IPS DF 6.9 (cell line): ENCODE results near the gene NOS3.

Experiments used
- DNase-seq: peaks from one replicate; pipeline ENCODE4 v3.0.0-alpha.2; 2013; ENCODE audit warnings: low read depth, low spot score
- H3K27ac ChIP-seq: one replicate; pipeline ENCODE4 v1.5.1; 2013; ENCODE audit warnings: low read length, control low read depth
- H3K27me3 ChIP-seq: 2 replicates; pipeline ENCODE4 v1.6.1; 2013; ENCODE audit warnings: mild to moderate bottlenecking, low read length; ENCODE audit not compliant: control insufficient read depth, insufficient read depth
- H3K36me3 ChIP-seq: 2 replicates; pipeline ENCODE4 v1.6.1; 2013; ENCODE audit warnings: low read length; ENCODE audit not compliant: control insufficient read depth, insufficient read depth
- H3K4me1 ChIP-seq: 2 replicates; pipeline ENCODE4 v1.6.1; 2013; ENCODE audit warnings: low read length; ENCODE audit not compliant: control insufficient read depth, insufficient read depth
- H3K4me3 ChIP-seq: 2 replicates; pipeline ENCODE4 v1.5.1; 2013; ENCODE audit warnings: mild to moderate bottlenecking, low read length
- H3K9me3 ChIP-seq: 2 replicates; pipeline ENCODE4 v1.6.1; 2013; ENCODE audit warnings: low read length, inconsistent platforms; ENCODE audit not compliant: control insufficient read depth, insufficient read depth
- WGBS: extraction: QIAGEN DNeasy Blood & Tissue Kit; methylation state at CpG from one replicate; pipeline ENCODE4 v1.1.7; 2013; ENCODE audit warnings: mixed read lengths, missing lambda C conversion rate; ENCODE audit not compliant: insufficient read length, insufficient coverage; 5-methylcytosine and 5-hydroxymethylcytosine counted together

NOS3 gene

GRCh38 chr7:150994141-150994837 lies 3.5 kb downstream of the NOS3 start:
- H3K27ac ChIP-seq, result no peak overlapping the region
- no peak overlapping the region for H3K4me3 ChIP-seq
- H3K27me3 ChIP-seq, result no peaks in the 10 kb centered on the region
- DNase-seq, result no peak
- peaks cover 10% of the 10 kb centered on the region for H3K4me1 ChIP-seq
- no peaks in the 10 kb centered on the region for H3K9me3 ChIP-seq
- no peaks in the 10 kb centered on the region for H3K36me3 ChIP-seq
- WGBS, result no CpG with 5 or more reads among the region's 15 CpGs

DNA sequence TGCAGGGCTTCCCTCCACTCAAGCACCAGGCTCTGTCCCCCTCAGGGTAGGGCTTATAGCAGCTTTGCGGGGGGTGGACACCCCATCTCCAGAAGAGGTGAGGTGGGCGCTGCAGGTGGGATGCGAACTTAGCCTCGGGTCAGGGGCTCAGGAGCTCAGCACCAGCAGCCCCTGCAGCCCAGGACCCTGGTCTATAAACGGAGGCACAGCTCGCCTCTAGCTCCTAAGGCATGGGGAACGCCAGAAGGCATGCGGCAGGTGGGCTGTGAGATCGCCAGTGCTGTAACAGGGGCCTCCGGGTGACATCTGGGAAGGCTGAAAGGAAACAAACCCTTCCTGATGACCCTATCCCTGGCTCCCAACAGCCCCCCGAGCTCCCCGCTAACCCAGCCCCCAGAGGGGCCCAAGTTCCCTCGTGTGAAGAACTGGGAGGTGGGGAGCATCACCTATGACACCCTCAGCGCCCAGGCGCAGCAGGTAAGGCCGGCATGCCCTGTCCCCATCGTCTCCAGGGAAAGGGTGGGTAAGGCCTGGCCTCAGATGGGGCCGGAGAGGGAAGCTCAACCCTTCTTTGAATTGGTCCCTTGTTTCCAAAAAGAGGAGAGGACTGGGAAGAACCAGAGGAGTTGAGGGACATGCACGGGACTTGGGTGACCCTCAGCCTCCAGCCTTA lies 4.2 kb downstream of the NOS3 start:
- Histone ChIP-seq H3K27me3 (no peaks in the 10 kb centered on the region), H3K9me3 (no peaks in the 10 kb centered on the region), H3K4me1 (peaks cover 10% of the 10 kb centered on the region), H3K4me3 (no peak overlapping the region), H3K27ac (no peak overlapping the region), H3K36me3 (no peaks in the 10 kb centered on the region)
- no CpG with 5 or more reads among the region's 19 CpGs for WGBS
- no peak for DNase-seq

DNA sequence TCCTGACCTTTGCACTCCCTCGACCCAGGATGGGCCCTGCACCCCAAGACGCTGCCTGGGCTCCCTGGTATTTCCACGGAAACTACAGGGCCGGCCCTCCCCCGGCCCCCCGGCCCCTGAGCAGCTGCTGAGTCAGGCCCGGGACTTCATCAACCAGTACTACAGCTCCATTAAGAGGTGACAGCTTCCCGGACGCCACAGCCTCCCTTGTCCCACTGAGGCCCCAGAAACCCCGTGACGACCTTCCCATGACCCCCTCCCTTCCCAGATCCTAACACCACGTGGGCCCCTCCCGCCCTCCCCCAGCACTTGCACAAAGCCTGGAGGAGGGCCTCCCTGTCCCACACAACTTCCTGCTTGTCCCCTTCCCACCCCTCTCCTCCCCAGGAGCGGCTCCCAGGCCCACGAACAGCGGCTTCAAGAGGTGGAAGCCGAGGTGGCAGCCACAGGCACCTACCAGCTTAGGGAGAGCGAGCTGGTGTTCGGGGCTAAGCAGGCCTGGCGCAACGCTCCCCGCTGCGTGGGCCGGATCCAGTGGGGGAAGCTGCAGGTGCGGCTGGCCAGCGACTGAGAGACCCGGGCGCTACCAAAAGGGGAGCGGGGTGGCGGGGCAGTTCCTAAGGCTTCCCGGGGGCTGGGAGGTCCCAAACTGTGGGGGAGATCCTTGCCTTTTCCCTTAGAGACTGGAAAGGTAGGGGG lies 5.7 kb downstream of the NOS3 start:
- H3K27ac ChIP-seq, result no peak overlapping the region
- peaks cover 12% of the 10 kb centered on the region for H3K4me1 ChIP-seq
- no peak overlapping the region for H3K4me3 ChIP-seq
- H3K36me3 ChIP-seq, result no peaks in the 10 kb centered on the region
- WGBS, result no CpG with 5 or more reads among the region's 31 CpGs
- DNase-seq, result no peak
- H3K9me3 ChIP-seq, result no peaks in the 10 kb centered on the region
- H3K27me3 ChIP-seq, result no peaks in the 10 kb centered on the region

- peaks cover 12% of the 10 kb centered on the region for H3K4me1 ChIP-seq
These were observed 6.3 kb downstream of the NOS3 start for GRCh38 chr7:150997075-150997511.

GRCh38 chr7:150997817-150998216 lies 7.0 kb downstream of the NOS3 start:
- no peak for DNase-seq
- WGBS, result no CpG with 5 or more reads among the region's 5 CpGs
- Histone ChIP-seq H3K36me3 (no peaks in the 10 kb centered on the region), H3K9me3 (no peaks in the 10 kb centered on the region), H3K4me1 (peaks cover 11% of the 10 kb centered on the region), H3K27me3 (no peaks in the 10 kb centered on the region), H3K27ac (no peak overlapping the region), H3K4me3 (no peak overlapping the region)

More at GRCh38 chr7:150997075-150997511, 6.3 kb downstream of the NOS3 start:
- no peaks in the 10 kb centered on the region for H3K9me3 ChIP-seq
- no peak for DNase-seq
- no CpG with 5 or more reads among the region's 8 CpGs for WGBS
- no peak overlapping the region for H3K27ac ChIP-seq
- H3K4me3 ChIP-seq, result no peak overlapping the region
- no peaks in the 10 kb centered on the region for H3K36me3 ChIP-seq
- no peaks in the 10 kb centered on the region for H3K27me3 ChIP-seq

- no peak for DNase-seq
- Histone ChIP-seq H3K9me3 (no peaks in the 10 kb centered on the region), H3K4me3 (no peak overlapping the region), H3K27ac (no peak overlapping the region), H3K36me3 (no peaks in the 10 kb centered on the region), H3K4me1 (peaks cover 9% of the 10 kb centered on the region), H3K27me3 (no peaks in the 10 kb centered on the region)
- no CpG with 5 or more reads among the region's 20 CpGs for WGBS
These were observed 7.5 kb downstream of the NOS3 start for GRCh38 chr7:150998341-150998740.

GRCh38 chr7:150999001-150999400 lies 8.2 kb downstream of the NOS3 start:
- Histone ChIP-seq H3K36me3 (no peaks in the 10 kb centered on the region), H3K9me3 (no peaks in the 10 kb centered on the region), H3K27me3 (no peaks in the 10 kb centered on the region), H3K27ac (no peak overlapping the region), H3K4me3 (no peak overlapping the region), H3K4me1 (peaks cover 7% of the 10 kb centered on the region)
- no peak for DNase-seq
- no CpG with 5 or more reads among the region's 12 CpGs for WGBS

DNA sequence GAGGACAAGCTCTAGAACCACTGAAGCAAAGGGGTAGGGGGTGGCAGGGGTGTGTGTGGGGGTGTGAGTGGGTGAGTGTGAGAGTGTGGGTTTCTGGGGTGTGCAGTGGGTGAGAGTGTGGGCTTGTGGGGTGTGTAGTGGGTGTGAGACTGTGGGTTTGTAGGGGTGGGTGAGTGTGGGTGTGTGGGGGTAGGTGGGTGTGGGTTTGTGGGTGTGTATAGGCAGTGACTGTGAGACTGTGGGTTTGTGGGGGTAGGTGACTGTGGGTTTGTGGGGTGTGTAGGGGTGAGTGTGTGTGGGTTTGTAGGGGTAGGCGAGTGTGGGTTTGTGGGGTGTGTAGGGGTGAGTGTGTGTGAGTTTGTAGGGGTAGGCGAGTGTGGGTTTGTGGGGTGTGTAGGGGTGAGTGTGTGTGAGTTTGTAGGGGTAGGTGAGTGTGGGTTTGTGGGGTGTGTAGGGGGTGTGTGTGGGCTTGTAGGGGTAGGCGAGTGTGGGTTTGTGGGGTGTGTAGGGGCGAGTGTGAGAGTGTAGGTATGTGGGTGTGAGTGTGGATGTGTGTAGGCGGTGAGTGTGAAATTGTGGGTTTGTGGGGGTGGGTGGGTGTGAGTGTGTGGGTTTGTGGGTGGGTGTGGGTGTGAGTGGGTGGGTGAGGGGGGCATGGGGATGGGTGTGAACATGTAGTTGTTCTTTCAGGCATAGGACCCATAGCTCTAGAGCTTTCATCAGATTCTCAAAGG lies 8.8 kb downstream of the NOS3 start:
- H3K27ac ChIP-seq, result no peak overlapping the region
- WGBS, result 100% methylated on average over 5 of the region's 5 CpGs
- H3K4me1 ChIP-seq, result peaks cover 7% of the 10 kb centered on the region
- H3K9me3 ChIP-seq, result no peaks in the 10 kb centered on the region
- no peak overlapping the region for H3K4me3 ChIP-seq
- no peaks in the 10 kb centered on the region for H3K36me3 ChIP-seq
- no peak for DNase-seq
- H3K27me3 ChIP-seq, result no peaks in the 10 kb centered on the region

DNA sequence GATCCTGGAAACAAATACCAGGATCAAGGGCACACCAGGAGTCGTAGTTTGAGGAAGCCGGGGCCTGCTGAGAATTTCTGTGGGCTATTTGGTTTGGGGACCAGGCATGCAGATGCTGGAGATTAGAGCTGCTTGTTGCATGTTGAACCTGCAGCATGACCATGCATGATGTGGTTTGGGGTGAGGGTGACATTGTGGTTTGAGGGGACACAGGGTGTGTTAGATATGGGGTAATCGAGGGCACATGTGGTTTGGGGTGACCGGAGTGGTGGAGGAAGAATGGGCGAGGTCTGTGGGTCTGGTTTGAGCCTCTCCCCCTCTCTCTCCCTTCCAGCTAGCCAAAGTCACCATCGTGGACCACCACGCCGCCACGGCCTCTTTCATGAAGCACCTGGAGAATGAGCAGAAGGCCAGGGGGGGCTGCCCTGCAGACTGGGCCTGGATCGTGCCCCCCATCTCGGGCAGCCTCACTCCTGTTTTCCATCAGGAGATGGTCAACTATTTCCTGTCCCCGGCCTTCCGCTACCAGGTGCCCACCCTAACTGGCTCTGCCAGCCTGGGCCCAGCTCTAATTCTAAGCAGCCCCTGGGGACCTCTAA lies 10.2 kb downstream of the NOS3 start:
- DNase-seq, result no peak
- Histone ChIP-seq H3K36me3 (no peaks in the 10 kb centered on the region), H3K4me1 (peaks cover 4% of the 10 kb centered on the region), H3K27me3 (no peaks in the 10 kb centered on the region), H3K27ac (no peak overlapping the region), H3K4me3 (no peak overlapping the region), H3K9me3 (no peaks in the 10 kb centered on the region)
- no CpG with 5 or more reads among the region's 13 CpGs for WGBS

DNA sequence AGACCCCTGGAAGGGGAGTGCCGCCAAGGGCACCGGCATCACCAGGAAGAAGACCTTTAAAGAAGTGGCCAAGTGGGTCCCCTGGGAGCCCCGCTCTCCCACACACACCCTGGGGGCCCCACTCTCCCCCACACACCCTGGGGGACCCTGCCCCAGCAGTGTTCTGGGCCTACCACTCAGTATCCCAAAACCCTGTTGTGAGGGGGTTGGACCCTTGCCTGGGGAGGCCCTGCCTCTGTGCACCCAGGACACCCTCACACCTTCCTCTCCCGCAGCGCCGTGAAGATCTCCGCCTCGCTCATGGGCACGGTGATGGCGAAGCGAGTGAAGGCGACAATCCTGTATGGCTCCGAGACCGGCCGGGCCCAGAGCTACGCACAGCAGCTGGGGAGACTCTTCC lies 10.7 kb downstream of the NOS3 start:
- no peaks in the 10 kb centered on the region for H3K36me3 ChIP-seq
- H3K27ac ChIP-seq, result no peak overlapping the region
- H3K4me3 ChIP-seq, result no peak overlapping the region
- no CpG with 5 or more reads among the region's 16 CpGs for WGBS
- no peak for DNase-seq
- no peaks in the 10 kb centered on the region for H3K27me3 ChIP-seq
- no peaks in the 10 kb centered on the region for H3K9me3 ChIP-seq
- peaks cover 3% of the 10 kb centered on the region for H3K4me1 ChIP-seq
